NCI-H187 (cell line): ENCODE measurements around the gene ARL14EP.

Experiments used
- DNase-seq, 2 experiments: peaks; one replicate each; lab custom pipeline; 2025; lab: John Stamatoyannopoulos, UW

The ARL14EP gene

GRCh38 chr11:30328681-30329080, 5.8 kb downstream of the ARL14EP start:
- DNase-seq: no peak

GRCh38 chr11:30329150-30329940, 6.4 kb downstream of the ARL14EP start:
- no peak for DNase-seq

- DNase-seq: no peak
These were observed 10.5 kb downstream of the ARL14EP start for GRCh38 chr11:30333405-30333804.

GRCh38 chr11:30342736-30343166, 19.8 kb downstream of the ARL14EP start:
- no peak for DNase-seq

GRCh38 chr11:30344085-30344484, 21.2 kb downstream of the ARL14EP start:
- no peak for DNase-seq

GRCh38 chr11:30345644-30346043, 22.7 kb downstream of the ARL14EP start:
- no peak for DNase-seq

GRCh38 chr11:30346068-30346688, 23.3 kb downstream of the ARL14EP start:
- DNase-seq: peak in 1 of 2 experiments; percentile 41

- no peak for DNase-seq
These were observed 25.1 kb downstream of the ARL14EP start for GRCh38 chr11:30348035-30348434.

- no peak for DNase-seq
These were observed 27.0 kb downstream of the ARL14EP start for GRCh38 chr11:30349885-30350284.

- peak in 1 of 2 experiments; percentile 70 for DNase-seq
These were observed 27.5 kb downstream of the ARL14EP start for GRCh38 chr11:30350384-30350783.

- DNase-seq: peak; percentile 87 to 89
These were observed 28.2 kb downstream of the ARL14EP start for GRCh38 chr11:30351061-30351460.

- no peak for DNase-seq
These were observed 33.5 kb downstream of the ARL14EP start for GRCh38 chr11:30356391-30356790.

GRCh38 chr11:30357872-30358271, 35.0 kb downstream of the ARL14EP start:
- DNase-seq: no peak

GRCh38 chr11:30358536-30358935, 35.6 kb downstream of the ARL14EP start:
- DNase-seq: no peak

GRCh38 chr11:30360741-30361140, 37.8 kb downstream of the ARL14EP start:
- DNase-seq: no peak

- DNase-seq: no peak
These were observed 41.4 kb downstream of the ARL14EP start for GRCh38 chr11:30364139-30364836.

- no peak for DNase-seq
These were observed 42.1 kb downstream of the ARL14EP start for GRCh38 chr11:30364837-30365482.

GRCh38 chr11:30365793-30366517, 43.1 kb downstream of the ARL14EP start:
- DNase-seq: no peak

- no peak for DNase-seq
These were observed 45.5 kb downstream of the ARL14EP start for GRCh38 chr11:30368394-30368793.

GRCh38 chr11:30370164-30370563, 47.3 kb downstream of the ARL14EP start:
- no peak for DNase-seq

GRCh38 chr11:30377347-30377746, 54.4 kb downstream of the ARL14EP start:
- DNase-seq: no peak

GRCh38 chr11:30380846-30381245, 57.9 kb downstream of the ARL14EP start:
- DNase-seq: no peak
